Retinal pigment epithelial cell (primary cell): ENCODE data around the gene MAP3K5.

ENCODE experiments used
- DNase-seq: peaks from one replicate; pipeline ENCODE4 v3.0.0-alpha.2; 2010; ENCODE audit warnings: low read depth
- H3K4me3 ChIP-seq: 2 replicates; pipeline ENCODE4 v1.5.1; 2011; ENCODE audit warnings: mild to moderate bottlenecking, low read length, control low read depth, moderate library complexity
- CTCF ChIP-seq: conservative IDR thresholded peaks from 2 replicates; pipeline ENCODE4 v1.5.1; 2011; ENCODE audit warnings: low read depth, low read length, control low read depth, inconsistent platforms

The MAP3K5 gene

GRCh38 chr6:136710877-136711552, 81.3 kb downstream of the MAP3K5 start:
- no peak overlapping the region for H3K4me3 ChIP-seq
- no peak for DNase-seq
- no peak for TF ChIP-seq CTCF

GRCh38 chr6:136709429-136709828, 82.8 kb downstream of the MAP3K5 start:
- TF ChIP-seq CTCF, result no peak

GRCh38 chr6:136706430-136706829, 85.8 kb downstream of the MAP3K5 start:
- no peak for DNase-seq
- no peak for TF ChIP-seq CTCF
- H3K4me3 ChIP-seq, result no peak overlapping the region

More at GRCh38 chr6:136709429-136709828, 82.8 kb downstream of the MAP3K5 start:
- no peak overlapping the region for H3K4me3 ChIP-seq
- DNase-seq, result no peak

- H3K4me3 ChIP-seq, result no peak overlapping the region
- no peak for DNase-seq
These were observed 88.9 kb downstream of the MAP3K5 start for GRCh38 chr6:136703331-136703865.

GRCh38 chr6:136701045-136701444, 91.2 kb downstream of the MAP3K5 start:
- TF ChIP-seq CTCF, result no peak
- H3K4me3 ChIP-seq, result no peak overlapping the region

More at GRCh38 chr6:136703331-136703865, 88.9 kb downstream of the MAP3K5 start:
- no peak for TF ChIP-seq CTCF

GRCh38 chr6:136699358-136699757, 92.9 kb downstream of the MAP3K5 start:
- TF ChIP-seq CTCF, result no peak
- no peak overlapping the region for H3K4me3 ChIP-seq
- no peak for DNase-seq

More at GRCh38 chr6:136701045-136701444, 91.2 kb downstream of the MAP3K5 start:
- no peak for DNase-seq

GRCh38 chr6:136696783-136697364, 95.4 kb downstream of the MAP3K5 start:
- DNase-seq, result no peak
- no peak overlapping the region for H3K4me3 ChIP-seq
- no peak for TF ChIP-seq CTCF
